Hindlimb muscle (tissue), 1 donor: Measurements from ENCODE around the gene DDN. TPM values are rescaled to one million over a fixed set of nuclear protein-coding genes. Genes with fewer than 3 reads are reported as not detected.

ENCODE experiments used
- DNase-seq: peaks from one replicate; pipeline ENCODE4 v3.0.0-alpha.2; 2013
- polyA plus RNA-seq: library from polyadenylated mRNA; unstranded; fragments of 120-200 nt; gene quantifications from one replicate; pipeline ENCODE4 v1.2.1, GENCODE V29; 2013; ENCODE audit not compliant: insufficient read length

Gene DDN
- polyA plus RNA-seq, 1 donor, result 32.5 TPM

- no peak for DNase-seq
Measured at GRCh38 chr12:48966177-48966895, 32.8 kb downstream of the DDN start.

- no peak for DNase-seq
Measured at GRCh38 chr12:48965298-48965838, 33.8 kb downstream of the DDN start.

- no peak for DNase-seq
Measured at GRCh38 chr12:48961801-48962200, 37.4 kb downstream of the DDN start.

- no peak for DNase-seq
Measured at GRCh38 chr12:48961331-48961730, 37.8 kb downstream of the DDN start.

GRCh38 chr12:48960834-48961233 is 38.3 kb downstream of the DDN start:
- no peak for DNase-seq

- no peak for DNase-seq
Measured at GRCh38 chr12:48958049-48958388, 41.2 kb downstream of the DDN start.

- DNase-seq, result peak; percentile 95
Measured at GRCh38 chr12:48957141-48958048, 41.8 kb downstream of the DDN start, which contains the start of gene ARF3. Gene ARF3, minus strand, starts transcription at chr12:48957487. Its CDS starts 16,392 bp downstream, at chr12:48941095.

- DNase-seq, result peak; percentile 93
Measured at GRCh38 chr12:48956279-48957140, 42.7 kb downstream of the DDN start.

GRCh38 chr12:48954841-48955501 is 44.2 kb downstream of the DDN start:
- no peak for DNase-seq

- DNase-seq, result no peak
Measured at GRCh38 chr12:48954061-48954460, 45.1 kb downstream of the DDN start.

GRCh38 chr12:48952691-48953090 is 46.5 kb downstream of the DDN start:
- no peak for DNase-seq

- DNase-seq, result no peak
Measured at GRCh38 chr12:48947727-48948126, 51.4 kb downstream of the DDN start.

GRCh38 chr12:48946943-48947342 is 52.2 kb downstream of the DDN start:
- no peak for DNase-seq

- DNase-seq, result no peak
Measured at GRCh38 chr12:48946205-48946604, 53.0 kb downstream of the DDN start.

Other genes starting within 250 kb of the DDN start
- 40.6 TPM for gene ADCY6, start 210.3 kb downstream of the DDN start, polyA plus RNA-seq
- gene CACNB3, start 180.9 kb downstream of the DDN start, polyA plus RNA-seq, result 12.2 TPM
- 59.8 TPM for gene DDX23, start 147.2 kb downstream of the DDN start, polyA plus RNA-seq
- 0.37 TPM for gene RND1, start 133.5 kb downstream of the DDN start, polyA plus RNA-seq
- 20.4 TPM for gene FKBP11, start 73.9 kb downstream of the DDN start, polyA plus RNA-seq
- 46.1 TPM for gene ARF3, start 41.9 kb downstream of the DDN start, polyA plus RNA-seq
- gene WNT10B, start 27.6 kb downstream of the DDN start, polyA plus RNA-seq, result 0.84 TPM
- not detected for gene WNT1, start 21.1 kb downstream of the DDN start, polyA plus RNA-seq
- 57.6 TPM for gene PRKAG1, start 19.4 kb upstream of the DDN start, polyA plus RNA-seq
- gene KMT2D, start 61.4 kb upstream of the DDN start, polyA plus RNA-seq, result 53.2 TPM
- gene RHEBL1, start 70.6 kb upstream of the DDN start, polyA plus RNA-seq, result 2.2 TPM
- 0.84 TPM for gene DHH, start 95.4 kb upstream of the DDN start, polyA plus RNA-seq
- 50.3 TPM for gene LMBR1L, start 111.5 kb upstream of the DDN start, polyA plus RNA-seq
- gene TUBA1B, start 132.0 kb upstream of the DDN start, polyA plus RNA-seq, result 835 TPM
- gene TUBA1A, start 189.7 kb upstream of the DDN start, polyA plus RNA-seq, result 757 TPM